GM12878 (cell line): Measurements from ENCODE around the gene BDH1. TPM values are rescaled to one million over a fixed set of nuclear protein-coding genes. Genes with fewer than 3 reads are reported as not detected.

Experiments
- ATAC-seq: fragments of 200-7000 bp; cut with Tn5 transposase; 3 replicates; pipeline ENCODE4 v1.9.1; 2020; ENCODE audit warnings: mild to moderate bottlenecking, moderate library complexity
- BruUV-seq: library from RNA; stranded (reverse); fragments of 400-500 nt; replicated peaks from 2 replicates; lab custom pipeline; 2021; lab: Mats Ljungman, UMichigan
- CTCF ChIA-PET: fragments of 300-600 bp; sonication (Branson Sonifier 250); formaldehyde crosslinking; extraction: SDS; loops from one replicate; lab custom pipeline; 2021; ENCODE audit warnings: inconsistent platforms; lab: Yijun Ruan, JAX
- POLR2A ChIA-PET: fragments of 350-600 bp; formaldehyde crosslinking; extraction: SDS; loops from one replicate; lab custom pipeline; 2021; ENCODE audit warnings: inconsistent platforms; lab: Charles Lee
- RAD21 ChIA-PET: fragments of 300-600 bp; sonication (Branson Sonifier 250); formaldehyde crosslinking; loops from one replicate; lab custom pipeline; 2023; ENCODE audit warnings: antibody characterized with exemption; ENCODE audit not compliant: unreplicated experiment; lab: Charles Lee
- SMC1A ChIA-PET: fragments of 300-600 bp; sonication (Branson Sonifier 250); formaldehyde crosslinking; loops from one replicate; lab custom pipeline; 2023; ENCODE audit not compliant: unreplicated experiment, uncharacterized antibody; lab: Charles Lee
- DNase-seq: peaks from one replicate; pipeline ENCODE4 v3.0.0-alpha.2; 2011; ENCODE audit warnings: low read depth, low spot score
- FAIRE-seq: peaks from 3 replicates; lab custom pipeline; 2011; peaks lifted over from hg19 to GRCh38; lab: Jason Lieb, UNC
- H2AFZ ChIP-seq: 2 replicates; pipeline ENCODE4 v1.6.0; 2011; ENCODE audit warnings: low read depth, low read length, control low read depth; ENCODE audit not compliant: control insufficient read depth
- H3K27ac ChIP-seq: 2 replicates; pipeline ENCODE4 v1.5.1; 2011; ENCODE audit warnings: control low read depth; ENCODE audit not compliant: control insufficient read depth, insufficient read depth
- H3K27me3 ChIP-seq, 2 experiments: replicated peaks in 1 of 2; 2 replicates each; pipeline versions ENCODE4 v1.6.0 to v1.6.1; 2011; ENCODE audit warnings: low read length in 1 of 2; ENCODE audit not compliant: control insufficient read depth in 2 of 2, insufficient read depth in 2 of 2
- H3K36me3 ChIP-seq, 2 experiments: 2 replicates each; pipeline ENCODE4 v1.5.1; 2011; ENCODE audit warnings: low read length in 1 of 2; ENCODE audit not compliant: control insufficient read depth in 2 of 2, insufficient read depth in 2 of 2
- H3K4me1 ChIP-seq: 2 replicates; pipeline ENCODE4 v1.6.1; 2011; ENCODE audit warnings: mild to moderate bottlenecking, low read length, moderate library complexity, mixed read lengths; ENCODE audit not compliant: control insufficient read depth, insufficient read depth
- H3K4me2 ChIP-seq: 2 replicates; pipeline ENCODE4 v1.6.0; 2011; ENCODE audit warnings: control low read depth; ENCODE audit not compliant: control insufficient read depth, insufficient read depth
- H3K4me3 ChIP-seq: fragments of 200-600 bp; sonication (generic); 2 replicates; pipeline ENCODE4 v1.5.1; 2016
- H3K79me2 ChIP-seq: 2 replicates; pipeline ENCODE4 v1.6.0; 2011; ENCODE audit warnings: low read length; ENCODE audit not compliant: control insufficient read depth, insufficient read depth
- H3K9ac ChIP-seq: 2 replicates; pipeline ENCODE4 v1.8.0; 2011; ENCODE audit warnings: low read length, control low read depth, mixed read lengths; ENCODE audit not compliant: control insufficient read depth, insufficient read depth
- H3K9me3 ChIP-seq: replicated peaks from 3 replicates; pipeline ENCODE4 v1.5.1; 2011; ENCODE audit warnings: mild to moderate bottlenecking, low read length; ENCODE audit not compliant: control insufficient read depth, insufficient read depth
- H4K20me1 ChIP-seq: 2 replicates; pipeline ENCODE4 v1.6.0; 2011; ENCODE audit not compliant: control insufficient read depth, insufficient read depth
- GABPA ChIP-seq: IDR thresholded peaks from 2 replicates; pipeline ENCODE4 v1.6.1; 2014; ENCODE audit warnings: antibody characterized with exemption, low read depth, mild to moderate bottlenecking, inconsistent platforms
- HCFC1 ChIP-seq: fragments of 150-350 bp; IDR thresholded peaks from 2 replicates; pipeline ENCODE4 v1.6.1; 2014; ENCODE audit warnings: low read length
- IKZF2 ChIP-seq, 2 experiments: fragments of 450-650 bp; IDR thresholded peaks; 2 replicates each; pipeline ENCODE4 v1.6.1; 2017; ENCODE audit warnings: mild to moderate bottlenecking in 2 of 2, moderate library complexity in 2 of 2
- MTA2 ChIP-seq: fragments of 450-650 bp; IDR thresholded peaks from 2 replicates; pipeline ENCODE4 v1.6.1; 2016; ENCODE audit warnings: low read depth, mild to moderate bottlenecking, moderate library complexity
- PAX5 ChIP-seq: IDR thresholded peaks from 2 replicates; pipeline ENCODE4 v1.6.1; 2011; ENCODE audit warnings: low read depth, low read length, borderline replicate concordance
- REST ChIP-seq: IDR thresholded peaks from 2 replicates; pipeline ENCODE4 v1.6.1; 2012; ENCODE audit warnings: mild to moderate bottlenecking, low read depth, low read length
- SMC3 ChIP-seq: IDR thresholded peaks from 2 replicates; pipeline ENCODE4 v1.6.1; 2011; ENCODE audit warnings: low read length, improper control_type of control experiment, borderline replicate concordance
- STAT3 ChIP-seq: IDR thresholded peaks from 2 replicates; pipeline ENCODE4 v1.6.1; 2011; ENCODE audit warnings: low read depth, low read length, improper control_type of control experiment
- SUZ12 ChIP-seq: fragments of 200-600 bp; sonication (generic); IDR thresholded peaks from one replicate; pipeline ENCODE4 v1.6.1; 2018; ENCODE audit warnings: antibody characterized with exemption, mild to moderate bottlenecking; ENCODE audit not compliant: unreplicated experiment
- TCF12 ChIP-seq: IDR thresholded peaks from 2 replicates; pipeline ENCODE4 v1.6.1; 2011; ENCODE audit warnings: low read depth, mild to moderate bottlenecking, low read length
- TCF7 ChIP-seq: IDR thresholded peaks from 2 replicates; pipeline ENCODE4 v1.6.1; 2014; ENCODE audit warnings: antibody characterized with exemption, borderline replicate concordance
- WGBS: methylation state at CpG from one replicate; pipeline ENCODE4 v1.1.6; 2016; ENCODE audit warnings: low lambda C conversion rate; ENCODE audit not compliant: insufficient replicate concordance, insufficient coverage; ENCODE audit errors: missing lambda C conversion rate; 5-methylcytosine and 5-hydroxymethylcytosine counted together
- in situ Hi-C: fragments of 300-500 bp; cut with MboI; formaldehyde crosslinking; loops from 9 replicates; pipeline ENCODE4 v1.14.3; 2018; ENCODE audit warnings: mixed read lengths
- intact Hi-C: fragments of 100-400 bp; cut with micrococcal nuclease; formaldehyde crosslinking; loops from one replicate; pipeline ENCODE4 v1.14.2; 2022; ENCODE audit not compliant: unreplicated experiment
- polyA plus RNA-seq, 11 experiments: library from polyadenylated mRNA; depleted of rRNA in 4 of 11; unstranded in 6 of 11; stranded (reverse) in 5 of 11; fragments of >200 nt; fragmentation: Nextera tagmentation in 4 of 11; fragmentation: Illumina TruSeq in 1 of 11; extraction: Ambion mirVana in 4 of 11; extraction: Trizol in 1 of 11; gene quantifications; 1 replicate in 1 of 11; 2 replicates in 10 of 11; pipeline versions ENCODE4 v1.2.1 to v1.2.3, GENCODE V29; 2011 to 2016; ENCODE audit warnings: inconsistent platforms in 2 of 11, missing spikeins in 2 of 11, low read depth in 1 of 11
- total RNA-seq, 4 experiments: library from RNA; depleted of rRNA in 3 of 4; stranded (reverse); fragments of >200 nt in 3 of 4; fragmentation: Illumina TruSeq in 1 of 4; extraction: Trizol in 1 of 4; gene quantifications; 2 replicates each; pipeline versions ENCODE4 v1.2.1 to v1.2.3, GENCODE V29; 2013 to 2021
- TF ChIP-seq, protein P1 (sequence below): IDR thresholded peaks from 2 replicates; pipeline ENCODE4 v1.6.1; 2012; ENCODE audit warnings: low read depth, low read length, improper control_type of control experiment
- TF ChIP-seq, protein P2 (sequence below): IDR thresholded peaks from 2 replicates; pipeline ENCODE4 v1.6.1; 2012; ENCODE audit warnings: improper control_type of control experiment, low read depth, low read length; ENCODE audit not compliant: insufficient replicate concordance
- TF ChIP-seq, protein P3 (sequence below): IDR thresholded peaks from 2 replicates; pipeline ENCODE4 v1.6.1; 2012; ENCODE audit warnings: low read depth, low read length, improper control_type of control experiment

BDH1 gene
- total and polyA plus RNA-seq, 10 of the 15 experiments (the other 5 are each of a cell fraction or from before 2014, with no cell fraction given) = 11.3 to 84.5 (median 60.3) TPM

GRCh38 chr3:197475514-197475913, 80.3 kb downstream of the BDH1 start:
- no peak overlapping the region for H3K4me3 ChIP-seq
- no peak for TF ChIP-seq SUZ12
- no peak for TF ChIP-seq MTA2
- no peak for TF ChIP-seq IKZF2 (IDR thresholded peaks at IDR 0.05)
- TF ChIP-seq TCF12 = no peak
- TF ChIP-seq, protein P1, sequence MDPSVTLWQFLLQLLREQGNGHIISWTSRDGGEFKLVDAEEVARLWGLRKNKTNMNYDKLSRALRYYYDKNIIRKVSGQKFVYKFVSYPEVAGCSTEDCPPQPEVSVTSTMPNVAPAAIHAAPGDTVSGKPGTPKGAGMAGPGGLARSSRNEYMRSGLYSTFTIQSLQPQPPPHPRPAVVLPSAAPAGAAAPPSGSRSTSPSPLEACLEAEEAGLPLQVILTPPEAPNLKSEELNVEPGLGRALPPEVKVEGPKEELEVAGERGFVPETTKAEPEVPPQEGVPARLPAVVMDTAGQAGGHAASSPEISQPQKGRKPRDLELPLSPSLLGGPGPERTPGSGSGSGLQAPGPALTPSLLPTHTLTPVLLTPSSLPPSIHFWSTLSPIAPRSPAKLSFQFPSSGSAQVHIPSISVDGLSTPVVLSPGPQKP = no peak
- TF ChIP-seq, protein P2, sequence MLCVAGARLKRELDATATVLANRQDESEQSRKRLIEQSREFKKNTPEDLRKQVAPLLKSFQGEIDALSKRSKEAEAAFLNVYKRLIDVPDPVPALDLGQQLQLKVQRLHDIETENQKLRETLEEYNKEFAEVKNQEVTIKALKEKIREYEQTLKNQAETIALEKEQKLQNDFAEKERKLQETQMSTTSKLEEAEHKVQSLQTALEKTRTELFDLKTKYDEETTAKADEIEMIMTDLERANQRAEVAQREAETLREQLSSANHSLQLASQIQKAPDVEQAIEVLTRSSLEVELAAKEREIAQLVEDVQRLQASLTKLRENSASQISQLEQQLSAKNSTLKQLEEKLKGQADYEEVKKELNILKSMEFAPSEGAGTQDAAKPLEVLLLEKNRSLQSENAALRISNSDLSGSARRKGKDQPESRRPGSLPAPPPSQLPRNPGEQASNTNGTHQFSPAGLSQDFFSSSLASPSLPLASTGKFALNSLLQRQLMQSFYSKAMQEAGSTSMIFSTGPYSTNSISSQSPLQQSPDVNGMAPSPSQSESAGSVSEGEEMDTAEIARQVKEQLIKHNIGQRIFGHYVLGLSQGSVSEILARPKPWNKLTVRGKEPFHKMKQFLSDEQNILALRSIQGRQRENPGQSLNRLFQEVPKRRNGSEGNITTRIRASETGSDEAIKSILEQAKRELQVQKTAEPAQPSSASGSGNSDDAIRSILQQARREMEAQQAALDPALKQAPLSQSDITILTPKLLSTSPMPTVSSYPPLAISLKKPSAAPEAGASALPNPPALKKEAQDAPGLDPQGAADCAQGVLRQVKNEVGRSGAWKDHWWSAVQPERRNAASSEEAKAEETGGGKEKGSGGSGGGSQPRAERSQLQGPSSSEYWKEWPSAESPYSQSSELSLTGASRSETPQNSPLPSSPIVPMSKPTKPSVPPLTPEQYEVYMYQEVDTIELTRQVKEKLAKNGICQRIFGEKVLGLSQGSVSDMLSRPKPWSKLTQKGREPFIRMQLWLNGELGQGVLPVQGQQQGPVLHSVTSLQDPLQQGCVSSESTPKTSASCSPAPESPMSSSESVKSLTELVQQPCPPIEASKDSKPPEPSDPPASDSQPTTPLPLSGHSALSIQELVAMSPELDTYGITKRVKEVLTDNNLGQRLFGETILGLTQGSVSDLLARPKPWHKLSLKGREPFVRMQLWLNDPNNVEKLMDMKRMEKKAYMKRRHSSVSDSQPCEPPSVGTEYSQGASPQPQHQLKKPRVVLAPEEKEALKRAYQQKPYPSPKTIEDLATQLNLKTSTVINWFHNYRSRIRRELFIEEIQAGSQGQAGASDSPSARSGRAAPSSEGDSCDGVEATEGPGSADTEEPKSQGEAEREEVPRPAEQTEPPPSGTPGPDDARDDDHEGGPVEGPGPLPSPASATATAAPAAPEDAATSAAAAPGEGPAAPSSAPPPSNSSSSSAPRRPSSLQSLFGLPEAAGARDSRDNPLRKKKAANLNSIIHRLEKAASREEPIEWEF = no peak
- no peak for TF ChIP-seq PAX5
- TF ChIP-seq REST = no peak
- TF ChIP-seq, protein P3, sequence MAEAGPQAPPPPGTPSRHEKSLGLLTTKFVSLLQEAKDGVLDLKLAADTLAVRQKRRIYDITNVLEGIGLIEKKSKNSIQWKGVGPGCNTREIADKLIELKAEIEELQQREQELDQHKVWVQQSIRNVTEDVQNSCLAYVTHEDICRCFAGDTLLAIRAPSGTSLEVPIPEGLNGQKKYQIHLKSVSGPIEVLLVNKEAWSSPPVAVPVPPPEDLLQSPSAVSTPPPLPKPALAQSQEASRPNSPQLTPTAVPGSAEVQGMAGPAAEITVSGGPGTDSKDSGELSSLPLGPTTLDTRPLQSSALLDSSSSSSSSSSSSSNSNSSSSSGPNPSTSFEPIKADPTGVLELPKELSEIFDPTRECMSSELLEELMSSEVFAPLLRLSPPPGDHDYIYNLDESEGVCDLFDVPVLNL = no peak
- no peak for TF ChIP-seq STAT3
- no peak for TF ChIP-seq TCF7
- TF ChIP-seq HCFC1 = no peak
- no peak for TF ChIP-seq GABPA
- TF ChIP-seq SMC3 = no peak

More at GRCh38 chr3:197475514-197475913, 80.3 kb downstream of the BDH1 start:
- SMC1A ChIA-PET = interaction anchor here (0.5 kb wide), 1 partner anchor 371 kb away, joined by 3 read pairs; no protein-coding TSS in a partner anchor
- H3K36me3 ChIP-seq = no peaks in the 10 kb centered on the region
- H2AFZ ChIP-seq = no peak overlapping the region
- FAIRE-seq (no peak), ATAC-seq (no peak), DNase-seq (no peak)
- intact Hi-C loops = no loop called here
- 0 out of 2 replicates have a peak, but pooled peaks cover 8% of the 10 kb centered on the region for H3K4me1 ChIP-seq
- no TSS peak for BruUV-seq
- in situ Hi-C loops = no loop called here
- POLR2A ChIA-PET = no interaction called here
- H4K20me1 ChIP-seq = no peaks in the 10 kb centered on the region
- no peaks in the 10 kb centered on the region for H3K27me3 ChIP-seq
- no peak overlapping the region for H3K27ac ChIP-seq
- no peaks in the 10 kb centered on the region for H3K79me2 ChIP-seq
- 53% methylated on average over 3 of the region's 3 CpGs for WGBS
- no peak overlapping the region for H3K9ac ChIP-seq
- CTCF ChIA-PET = no interaction called here
- H3K9me3 ChIP-seq = no peaks in the 10 kb centered on the region
- RAD21 ChIA-PET = no interaction called here
- no peak overlapping the region for H3K4me2 ChIP-seq
